Activated CD4-positive, alpha-beta memory T cell treated with anti-CD3 and anti-CD28 coated beads, Interleukin-2, amount 10 ng/mL, durations not matched to agents 7 days and 5 days (primary cell): ENCODE results near the gene NXPH1. TPM values are rescaled to one million over a fixed set of nuclear protein-coding genes. Genes with fewer than 3 reads are reported as not detected.
A peak's percentile ranks its signal among the peaks of the same experiment; 100 is the strongest.

Source experiments
- CTCF ChIA-PET: fragments of 350-600 bp; sonication (Branson Sonifier 250); formaldehyde crosslinking; loops from one replicate; lab custom pipeline; 2021; ENCODE audit warnings: antibody characterized with exemption, inconsistent platforms; lab: Charles Lee
- POLR2A ChIA-PET: fragments of 350-600 bp; sonication (Branson Sonifier 250); formaldehyde crosslinking; loops from one replicate; lab custom pipeline; 2021; ENCODE audit warnings: antibody characterized with exemption; lab: Charles Lee
- DNase-seq: peaks from one replicate; pipeline ENCODE4 v3.0.0-alpha.2; 2020
- H3K27ac Mint-ChIP-seq: one replicate; pipeline ENCODE4 v1.8.0; 2021; ENCODE audit warnings: mild to moderate bottlenecking, mixed read lengths
- H3K27me3 Mint-ChIP-seq: one replicate; pipeline ENCODE4 v1.8.0; 2021; ENCODE audit warnings: mixed read lengths
- H3K36me3 Mint-ChIP-seq: one replicate; pipeline ENCODE4 v1.8.0; 2021; ENCODE audit warnings: low read depth, mixed read lengths
- H3K4me1 Mint-ChIP-seq: one replicate; pipeline ENCODE4 v1.8.0; 2021; ENCODE audit warnings: mixed read lengths
- H3K4me3 Mint-ChIP-seq: one replicate; pipeline ENCODE4 v1.8.0; 2021; ENCODE audit warnings: mild to moderate bottlenecking, mixed read lengths
- H3K9me3 Mint-ChIP-seq: one replicate; pipeline ENCODE4 v1.8.0; 2021; ENCODE audit warnings: mixed read lengths
- total RNA-seq, 2 experiments: library from RNA; stranded (reverse); gene quantifications; one replicate each; pipeline ENCODE4 v1.2.3, GENCODE V29; 2021

Gene NXPH1
- total RNA-seq, 2 experiments from 2014 or later = not detected

- Mint-ChIP-seq H3K27ac (peak overlapping the region; percentile 53), H3K27me3 (peaks cover 62% of the 10 kb centered on the region), H3K4me1 (peaks cover 5% of the 10 kb centered on the region), H3K4me3 (no peak overlapping the region), H3K9me3 (peaks cover 4% of the 10 kb centered on the region), H3K36me3 (peaks cover 12% of the 10 kb centered on the region)
- ChIA-PET CTCF (no interaction called here), POLR2A (no interaction called here)
- DNase-seq = no peak
Measured at GRCh38 chr7:8442051-8442813, 8.8 kb downstream of the NXPH1 start.

- ChIA-PET CTCF (no interaction called here), POLR2A (no interaction called here)
- Mint-ChIP-seq H3K27ac (peak overlapping the region; percentile 53), H3K27me3 (peaks cover 56% of the 10 kb centered on the region), H3K4me1 (peaks cover 5% of the 10 kb centered on the region), H3K4me3 (peak overlapping the region; percentile 33), H3K36me3 (peaks cover 12% of the 10 kb centered on the region), H3K9me3 (peaks cover 4% of the 10 kb centered on the region)
- peak; percentile 61 for DNase-seq
Measured at GRCh38 chr7:8442814-8443304, 9.4 kb downstream of the NXPH1 start.

- H3K4me3 Mint-ChIP-seq = no peak overlapping the region
- H3K4me1 Mint-ChIP-seq = peaks cover 5% of the 10 kb centered on the region
- H3K36me3 Mint-ChIP-seq = peaks cover 12% of the 10 kb centered on the region
- no peak for DNase-seq
- ChIA-PET CTCF (no interaction called here), POLR2A (no interaction called here)
- no peak overlapping the region for H3K27ac Mint-ChIP-seq
- peaks cover 47% of the 10 kb centered on the region for H3K27me3 Mint-ChIP-seq
- peaks cover 4% of the 10 kb centered on the region for H3K9me3 Mint-ChIP-seq
Measured at GRCh38 chr7:8443576-8444467, 10.4 kb downstream of the NXPH1 start.

- Mint-ChIP-seq H3K4me3 (no peak overlapping the region), H3K9me3 (peaks cover 4% of the 10 kb centered on the region), H3K27ac (no peak overlapping the region), H3K4me1 (peaks cover 5% of the 10 kb centered on the region), H3K36me3 (peaks cover 12% of the 10 kb centered on the region), H3K27me3 (peaks cover 47% of the 10 kb centered on the region)
- no peak for DNase-seq
- ChIA-PET POLR2A (no interaction called here), CTCF (interaction anchor here (1.7 kb wide), 1 partner anchor 8 kb away, joined by 5 read pairs; no protein-coding TSS in a partner anchor)
Measured at GRCh38 chr7:8444468-8444769, 11.0 kb downstream of the NXPH1 start.

- Mint-ChIP-seq H3K9me3 (no peaks in the 10 kb centered on the region), H3K4me1 (no peaks in the 10 kb centered on the region), H3K27ac (no peak overlapping the region), H3K4me3 (no peak overlapping the region), H3K36me3 (no peaks in the 10 kb centered on the region), H3K27me3 (no peaks in the 10 kb centered on the region)
- DNase-seq = no peak
- ChIA-PET POLR2A (no interaction called here), CTCF (no interaction called here)
Measured at GRCh38 chr7:8453535-8453934, 20.1 kb downstream of the NXPH1 start.

GRCh38 chr7:8455426-8455825, 22.0 kb downstream of the NXPH1 start:
- no peak for DNase-seq
- CTCF ChIA-PET = no interaction called here
- Mint-ChIP-seq H3K4me3 (no peak overlapping the region), H3K4me1 (no peaks in the 10 kb centered on the region), H3K36me3 (no peaks in the 10 kb centered on the region), H3K27me3 (no peaks in the 10 kb centered on the region), H3K27ac (no peak overlapping the region), H3K9me3 (no peaks in the 10 kb centered on the region)
- POLR2A ChIA-PET = no interaction called here

- Mint-ChIP-seq H3K27me3 (no peaks in the 10 kb centered on the region), H3K4me3 (no peak overlapping the region), H3K4me1 (no peaks in the 10 kb centered on the region), H3K9me3 (no peaks in the 10 kb centered on the region), H3K36me3 (no peaks in the 10 kb centered on the region), H3K27ac (no peak overlapping the region)
- no peak for DNase-seq
- POLR2A ChIA-PET = no interaction called here
- CTCF ChIA-PET = no interaction called here
Measured at GRCh38 chr7:8462309-8462708, 28.9 kb downstream of the NXPH1 start.

GRCh38 chr7:8465338-8465737, 31.9 kb downstream of the NXPH1 start:
- Mint-ChIP-seq H3K36me3 (no peaks in the 10 kb centered on the region), H3K27ac (no peak overlapping the region), H3K4me3 (no peak overlapping the region), H3K9me3 (no peaks in the 10 kb centered on the region), H3K4me1 (no peaks in the 10 kb centered on the region), H3K27me3 (no peaks in the 10 kb centered on the region)
- DNase-seq = no peak
- ChIA-PET CTCF (no interaction called here), POLR2A (no interaction called here)

GRCh38 chr7:8480527-8480926, 47.1 kb downstream of the NXPH1 start:
- H3K9me3 Mint-ChIP-seq = no peaks in the 10 kb centered on the region
- no peaks in the 10 kb centered on the region for H3K4me1 Mint-ChIP-seq
- H3K4me3 Mint-ChIP-seq = no peak overlapping the region
- H3K36me3 Mint-ChIP-seq = no peaks in the 10 kb centered on the region
- H3K27me3 Mint-ChIP-seq = no peaks in the 10 kb centered on the region
- ChIA-PET POLR2A (no interaction called here), CTCF (no interaction called here)
- no peak overlapping the region for H3K27ac Mint-ChIP-seq
- no peak for DNase-seq

GRCh38 chr7:8481096-8481495, 47.7 kb downstream of the NXPH1 start:
- CTCF ChIA-PET = no interaction called here
- Mint-ChIP-seq H3K4me1 (no peaks in the 10 kb centered on the region), H3K27me3 (no peaks in the 10 kb centered on the region), H3K9me3 (no peaks in the 10 kb centered on the region), H3K27ac (no peak overlapping the region), H3K36me3 (no peaks in the 10 kb centered on the region), H3K4me3 (no peak overlapping the region)
- DNase-seq = no peak
- POLR2A ChIA-PET = no interaction called here

- no peaks in the 10 kb centered on the region for H3K9me3 Mint-ChIP-seq
- H3K36me3 Mint-ChIP-seq = no peaks in the 10 kb centered on the region
- H3K4me1 Mint-ChIP-seq = no peaks in the 10 kb centered on the region
- ChIA-PET POLR2A (no interaction called here), CTCF (no interaction called here)
- no peak overlapping the region for H3K4me3 Mint-ChIP-seq
- DNase-seq = no peak
- H3K27ac Mint-ChIP-seq = no peak overlapping the region
- H3K27me3 Mint-ChIP-seq = no peaks in the 10 kb centered on the region
Measured at GRCh38 chr7:8481752-8482446, 48.5 kb downstream of the NXPH1 start.

- Mint-ChIP-seq H3K36me3 (no peaks in the 10 kb centered on the region), H3K9me3 (no peaks in the 10 kb centered on the region), H3K4me3 (no peak overlapping the region), H3K4me1 (no peaks in the 10 kb centered on the region), H3K27me3 (no peaks in the 10 kb centered on the region), H3K27ac (no peak overlapping the region)
- CTCF ChIA-PET = interaction anchor here (0.6 kb wide), 1 partner anchor 1956 kb away, joined by 3 read pairs; no protein-coding TSS in a partner anchor
- DNase-seq = no peak
- POLR2A ChIA-PET = no interaction called here
Measured at GRCh38 chr7:8490391-8491045, 57.1 kb downstream of the NXPH1 start.
